Activated CD8-positive, alpha-beta memory T cell treated with anti-CD3 and anti-CD28 coated beads for 4 hours (primary cell): ENCODE results near the gene ANXA8.
"Not testable (repeated sequence)": the region's sequence is repeated elsewhere in the genome, so short reads cannot be mapped to it uniquely, and the experiment has no call there.

ENCODE experiments used
- DNase-seq, 2 donors: peaks; one replicate each; pipeline ENCODE4 v3.0.0-alpha.2; 2020; ENCODE audit warnings: low read depth in 2 of 2

Gene ANXA8

GRCh38 chr10:47483923-47484322, at the start of gene ANXA8:
Gene ANXA8, minus strand, starts transcription at chr10:47484115. Its CDS starts 182 bp downstream, at chr10:47483933.
- not testable (repeated sequence) for DNase-seq

GRCh38 chr10:47523475-47523874, 39.6 kb upstream of the ANXA8 start, which contains the start of gene AGAP9:
Gene AGAP9, minus strand, starts transcription at chr10:47523638. Its CDS starts 112 bp downstream, at chr10:47523526.
- not testable (repeated sequence) for DNase-seq

- DNase-seq: not testable (repeated sequence)
Observed at GRCh38 chr10:47502313-47502712, 18.4 kb upstream of the ANXA8 start.

- DNase-seq: not testable (repeated sequence)
Observed at GRCh38 chr10:47494226-47494625, 10.3 kb upstream of the ANXA8 start.

- not testable (repeated sequence) for DNase-seq
Observed at GRCh38 chr10:47491600-47491999, 7.7 kb upstream of the ANXA8 start, which contains the start of gene FAM25G. Gene FAM25G, minus strand, starts transcription at chr10:47491700. Its CDS starts 26 bp downstream, at chr10:47491674.

- DNase-seq: not testable (repeated sequence)
Observed at GRCh38 chr10:47489630-47490029, 5.7 kb upstream of the ANXA8 start.

GRCh38 chr10:47485943-47486342, 2.0 kb upstream of the ANXA8 start:
- DNase-seq: not testable (repeated sequence)

GRCh38 chr10:47484786-47485185, 871 bp upstream of the ANXA8 start:
- DNase-seq: not testable (repeated sequence)

GRCh38 chr10:47482367-47482766, 1.5 kb downstream of the ANXA8 start:
- DNase-seq: not testable (repeated sequence)

- not testable (repeated sequence) for DNase-seq
Observed at GRCh38 chr10:47481768-47482181, 2.1 kb downstream of the ANXA8 start.

GRCh38 chr10:47481182-47481766, 2.6 kb downstream of the ANXA8 start:
- DNase-seq: not testable (repeated sequence)

- DNase-seq: not testable (repeated sequence)
Observed at GRCh38 chr10:47480133-47480532, 3.8 kb downstream of the ANXA8 start.

- DNase-seq: not testable (repeated sequence)
Observed at GRCh38 chr10:47478114-47478513, 5.8 kb downstream of the ANXA8 start.

GRCh38 chr10:47477078-47477477, 6.8 kb downstream of the ANXA8 start:
- DNase-seq: not testable (repeated sequence)

GRCh38 chr10:47475101-47475500, 8.8 kb downstream of the ANXA8 start:
- not testable (repeated sequence) for DNase-seq

GRCh38 chr10:47473516-47473915, 10.4 kb downstream of the ANXA8 start:
- DNase-seq: not testable (repeated sequence)

- not testable (repeated sequence) for DNase-seq
Observed at GRCh38 chr10:47472647-47473046, 11.3 kb downstream of the ANXA8 start.

GRCh38 chr10:47472072-47472471, 11.8 kb downstream of the ANXA8 start:
- not testable (repeated sequence) for DNase-seq

- not testable (repeated sequence) for DNase-seq
Observed at GRCh38 chr10:47468731-47469528, 15.0 kb downstream of the ANXA8 start.

- not testable (repeated sequence) for DNase-seq
Observed at GRCh38 chr10:47467957-47468356, 16.0 kb downstream of the ANXA8 start.

- not testable (repeated sequence) for DNase-seq
Observed at GRCh38 chr10:47467458-47467857, 16.5 kb downstream of the ANXA8 start.

GRCh38 chr10:47465216-47465917, 18.5 kb downstream of the ANXA8 start:
- DNase-seq: not testable (repeated sequence)
